Stimulated activated naive CD4-positive, alpha-beta T cell (primary cell): ENCODE results near the gene ZFYVE28.

Experiments used
- DNase-seq, 6 experiments: peaks; one replicate each; lab custom pipeline; 2025; lab: John Stamatoyannopoulos, UW

ZFYVE28 gene

DNA sequence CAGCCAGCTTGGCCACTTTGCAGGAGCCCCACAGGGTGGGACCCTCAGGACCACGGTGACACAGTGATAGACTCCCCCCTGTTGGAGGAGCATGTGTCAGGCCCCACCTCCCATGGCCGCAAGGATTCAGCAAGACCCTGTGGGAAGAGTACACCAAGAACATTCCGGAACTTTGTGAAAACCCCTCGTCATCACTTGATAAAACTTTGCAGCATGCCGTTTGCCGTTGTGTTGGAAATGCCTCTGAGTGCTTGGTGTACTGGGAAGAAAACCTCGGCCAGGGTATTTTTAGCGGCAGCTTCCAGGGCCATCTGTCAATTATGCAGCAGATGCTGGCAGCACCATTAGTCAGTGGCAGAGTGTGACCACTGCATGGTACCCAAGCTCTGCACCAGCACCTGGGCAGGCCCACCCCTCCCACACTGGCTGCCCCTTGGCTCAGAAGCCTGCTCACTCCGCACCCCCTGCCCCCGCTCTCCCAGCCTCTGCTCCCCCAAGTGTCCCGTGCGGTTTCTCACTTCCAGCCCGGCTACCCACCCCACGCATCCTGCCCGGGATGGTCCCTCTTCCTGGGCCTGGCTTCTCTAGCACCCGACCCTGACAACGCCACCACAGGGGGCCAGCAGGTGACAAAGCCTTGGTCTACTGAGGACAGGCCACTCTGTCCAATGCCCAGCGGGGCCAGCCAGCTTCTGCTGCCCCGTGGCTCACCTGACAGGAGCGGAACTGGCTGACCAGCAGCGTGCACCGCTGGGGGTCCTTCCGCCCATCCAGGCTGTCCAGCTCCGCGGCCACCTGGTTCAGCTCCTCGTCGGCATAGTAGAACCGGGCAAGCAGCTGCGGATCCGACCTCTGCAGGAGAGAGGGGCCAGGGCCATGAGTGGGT is 65.0 kb downstream of the ZFYVE28 start:
- DNase-seq, result no peak

GRCh38 chr4:2352729-2353221 is 65.7 kb downstream of the ZFYVE28 start:
- no peak for DNase-seq

DNA sequence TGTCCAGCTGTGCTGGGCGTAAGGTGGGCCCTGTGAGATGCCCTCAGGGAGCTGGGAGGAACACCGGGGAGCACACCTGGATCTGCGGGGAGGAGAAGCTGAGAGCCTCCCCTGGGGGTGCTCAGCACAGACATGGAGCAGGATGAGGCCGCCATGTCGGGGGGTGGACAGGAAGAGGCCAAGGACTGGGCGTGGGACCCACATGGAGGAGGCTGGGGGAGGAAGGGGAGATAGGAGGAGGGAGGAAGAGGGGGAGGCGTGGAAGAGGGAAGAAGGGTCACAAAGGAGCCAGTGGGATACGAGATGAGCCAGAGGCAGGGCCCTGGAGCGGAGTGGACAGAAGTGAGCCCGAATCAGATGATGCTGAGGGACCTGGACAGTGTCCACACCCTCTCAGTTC is 66.3 kb downstream of the ZFYVE28 start:
- DNase-seq, result no peak

- DNase-seq, result no peak
These were observed 67.5 kb downstream of the ZFYVE28 start for GRCh38 chr4:2350982-2351381.

- DNase-seq, result no peak
These were observed 69.7 kb downstream of the ZFYVE28 start for GRCh38 chr4:2348786-2349185.

DNA sequence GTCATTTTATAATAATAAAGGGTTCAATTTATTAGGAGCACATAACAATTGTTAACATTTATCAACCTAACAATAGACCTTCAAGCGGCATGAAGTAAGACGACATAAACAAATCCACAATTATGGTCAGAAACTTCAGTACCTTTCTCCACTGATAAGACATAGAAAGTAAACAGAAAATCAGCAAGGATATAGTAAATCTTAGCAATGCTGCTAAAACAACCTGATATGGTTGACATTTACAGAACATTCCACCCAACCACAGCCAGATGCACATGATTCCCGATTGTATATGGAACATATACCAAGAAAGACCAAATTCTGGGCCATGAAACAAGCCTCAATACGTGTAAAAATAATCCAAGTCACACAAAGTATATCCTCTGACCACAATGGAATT is 71.3 kb downstream of the ZFYVE28 start:
- DNase-seq, result no peak

- no peak for DNase-seq
These were observed 75.0 kb downstream of the ZFYVE28 start for GRCh38 chr4:2343476-2343875.

GRCh38 chr4:2341911-2342652 is 76.4 kb downstream of the ZFYVE28 start:
- DNase-seq, result no peak

DNA sequence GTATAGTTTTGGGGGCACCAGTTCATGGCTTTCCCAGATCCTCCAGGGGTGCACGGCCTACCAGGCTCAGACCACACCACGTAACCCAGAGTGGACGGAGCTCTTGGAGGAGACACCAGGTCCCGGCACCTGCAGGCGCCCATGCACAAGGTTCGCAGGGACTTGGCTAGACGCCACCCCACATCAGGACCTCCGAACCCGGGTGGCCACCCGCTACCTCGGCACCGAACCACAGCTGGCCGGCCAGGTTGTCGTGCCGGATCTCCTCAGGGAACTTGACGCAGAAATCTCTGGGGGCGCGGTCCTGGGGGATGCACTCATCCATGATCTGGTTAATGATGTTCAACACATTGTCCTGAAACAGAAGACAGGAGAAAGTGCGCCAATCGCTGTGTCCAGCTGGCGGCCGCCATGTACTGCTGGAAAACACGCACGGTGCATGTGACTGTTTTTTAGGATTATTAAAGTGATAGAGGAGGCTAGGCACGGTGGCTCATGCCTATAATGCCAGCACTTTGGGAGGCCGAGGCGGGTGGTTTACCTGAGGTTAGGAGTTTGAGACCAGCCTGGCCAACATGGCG is 77.1 kb downstream of the ZFYVE28 start:
- DNase-seq, result no peak

DNA sequence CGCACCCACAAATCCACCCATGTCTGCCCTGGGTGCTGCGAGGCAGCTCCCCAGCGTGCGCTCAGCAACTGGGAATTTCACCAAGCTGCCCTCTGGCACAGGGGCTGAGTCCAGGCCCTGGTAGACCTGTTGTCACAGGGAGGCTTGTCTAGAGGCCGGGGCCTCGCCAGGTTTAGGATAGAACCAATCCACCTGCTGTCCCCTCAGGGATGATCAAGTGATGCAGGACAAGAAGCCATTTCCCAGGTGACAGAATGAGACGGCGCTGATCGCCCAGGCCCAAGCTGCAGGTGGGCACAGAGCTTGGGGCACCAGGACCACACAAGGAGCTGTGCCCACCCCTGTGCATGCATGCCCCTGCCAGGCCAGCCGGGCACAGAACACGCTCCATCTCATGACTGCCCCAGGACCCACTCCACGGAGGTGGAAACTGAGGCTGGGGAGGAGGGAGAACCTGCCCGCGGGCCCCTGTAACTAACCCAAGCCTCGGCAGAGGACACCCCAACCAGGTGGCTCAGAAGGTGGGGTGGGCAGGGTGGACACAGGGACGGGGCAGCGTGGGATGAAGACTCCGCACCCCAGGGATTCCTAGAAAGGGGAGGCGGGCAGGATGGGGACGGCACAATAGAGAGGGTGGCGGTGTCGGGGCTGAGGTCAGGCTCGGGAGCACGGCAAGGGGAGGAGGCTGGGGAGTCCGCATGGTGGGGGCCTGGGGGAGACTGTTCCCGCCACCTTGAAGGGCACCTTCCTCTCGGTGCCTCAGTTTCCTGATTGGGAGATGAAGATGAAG is 78.0 kb downstream of the ZFYVE28 start:
- DNase-seq, result no peak

- DNase-seq, result no peak
These were observed 78.8 kb downstream of the ZFYVE28 start for GRCh38 chr4:2339458-2340271.

GRCh38 chr4:2338754-2339457 is 79.5 kb downstream of the ZFYVE28 start:
- DNase-seq, result no peak

DNA sequence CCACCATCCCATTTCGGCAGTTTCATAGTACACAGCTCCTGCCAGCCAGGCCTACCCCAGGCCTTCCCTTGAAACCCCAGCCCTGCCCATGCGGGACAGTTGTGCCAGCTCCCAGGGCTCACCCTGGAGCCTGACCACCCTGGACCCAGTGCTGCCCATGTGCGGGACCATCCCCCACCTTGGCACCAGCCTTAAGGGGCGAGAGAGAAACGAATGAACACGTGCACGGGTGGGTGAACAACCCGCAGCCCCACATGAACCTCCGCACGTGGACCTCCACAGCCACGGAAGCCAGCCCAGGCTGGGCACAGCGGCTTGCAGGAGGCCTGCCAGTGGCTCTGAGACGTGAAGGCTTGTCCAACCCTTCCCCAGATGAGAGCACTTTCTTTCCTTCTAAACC is 80.5 kb downstream of the ZFYVE28 start:
- no peak for DNase-seq

GRCh38 chr4:2337131-2337723 is 81.2 kb downstream of the ZFYVE28 start:
- no peak for DNase-seq

DNA sequence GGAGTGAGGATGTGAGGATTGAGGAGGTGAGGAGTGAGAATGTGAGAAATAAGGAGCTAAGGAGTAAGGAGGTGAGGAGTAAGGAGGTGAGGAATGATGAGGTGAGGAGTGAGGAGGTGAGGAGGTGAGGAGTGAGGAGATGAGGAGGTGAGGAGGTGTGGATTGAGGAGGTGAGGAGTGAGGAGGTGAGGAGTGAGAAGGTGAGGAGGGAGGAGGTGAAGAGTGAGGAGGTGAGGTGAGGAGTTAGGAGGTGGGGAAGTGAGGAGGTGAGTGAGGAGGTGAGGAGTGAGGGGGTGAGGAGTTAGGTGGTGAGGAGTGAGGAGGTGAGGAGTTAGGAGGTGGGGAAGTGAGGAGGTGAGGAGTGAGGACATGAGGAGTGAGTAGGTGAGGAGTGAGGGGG is 81.8 kb downstream of the ZFYVE28 start:
- DNase-seq, result no peak

DNA sequence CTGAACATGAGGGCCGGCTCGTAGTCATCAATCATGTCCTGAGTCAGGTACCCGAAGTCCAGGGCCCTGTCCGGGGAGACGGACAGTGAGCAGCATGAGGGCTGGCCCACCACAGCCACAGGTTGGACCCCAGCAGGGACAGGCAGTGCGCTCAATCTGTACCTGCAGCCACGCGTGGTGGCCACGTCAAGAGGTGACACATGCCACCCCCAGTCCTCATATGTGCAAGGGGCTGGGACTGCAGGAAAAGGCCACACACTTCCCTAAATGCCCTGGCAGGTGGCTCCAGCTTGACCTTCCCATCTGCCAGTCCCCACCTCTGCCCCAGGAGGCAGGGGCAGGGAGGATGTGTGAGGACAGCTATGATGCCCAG is 82.7 kb downstream of the ZFYVE28 start:
- no peak for DNase-seq

DNA sequence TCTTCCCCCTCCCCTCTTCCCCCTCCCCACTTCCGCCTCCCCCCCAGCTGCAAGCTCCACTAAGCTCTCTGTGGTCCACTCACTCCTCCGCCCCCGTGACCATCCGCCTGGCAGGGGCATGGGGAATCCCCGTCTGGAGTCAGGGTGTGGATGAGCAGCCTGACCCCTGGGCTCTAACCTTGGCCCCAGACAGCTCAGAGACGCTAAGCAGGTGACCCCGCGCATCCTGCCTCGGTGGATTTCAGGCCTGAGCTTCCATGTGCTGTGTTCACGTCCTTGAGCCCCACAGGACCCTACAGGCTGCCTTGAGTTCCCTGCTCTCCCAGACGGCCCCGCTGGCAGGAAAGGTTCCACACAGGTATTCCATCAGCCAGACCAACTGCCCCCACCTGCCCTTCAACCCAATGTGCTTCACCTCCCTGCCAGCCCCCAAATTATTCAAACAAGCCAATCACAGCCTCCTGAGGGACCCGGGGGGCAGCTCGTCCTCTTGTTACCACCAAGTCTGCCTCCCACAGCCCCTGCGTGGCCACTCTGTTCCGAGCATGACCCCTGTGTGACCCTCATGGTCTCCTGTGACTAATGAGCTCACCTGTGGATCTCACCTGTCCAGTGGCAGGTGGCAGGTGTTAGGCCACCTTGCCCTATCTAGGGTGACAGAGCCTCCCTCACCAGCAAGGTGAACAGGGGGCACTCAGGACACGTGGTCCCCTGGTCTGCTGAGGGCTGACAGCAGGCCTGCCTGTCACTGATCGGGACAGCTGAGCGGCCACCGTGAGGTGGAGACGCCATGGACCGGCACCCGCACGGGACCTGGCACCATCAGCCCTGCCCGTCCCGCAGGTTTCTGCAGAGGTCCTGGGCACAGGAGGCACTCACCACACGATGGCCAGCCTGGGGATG is 83.4 kb downstream of the ZFYVE28 start:
- DNase-seq, result no peak

DNA sequence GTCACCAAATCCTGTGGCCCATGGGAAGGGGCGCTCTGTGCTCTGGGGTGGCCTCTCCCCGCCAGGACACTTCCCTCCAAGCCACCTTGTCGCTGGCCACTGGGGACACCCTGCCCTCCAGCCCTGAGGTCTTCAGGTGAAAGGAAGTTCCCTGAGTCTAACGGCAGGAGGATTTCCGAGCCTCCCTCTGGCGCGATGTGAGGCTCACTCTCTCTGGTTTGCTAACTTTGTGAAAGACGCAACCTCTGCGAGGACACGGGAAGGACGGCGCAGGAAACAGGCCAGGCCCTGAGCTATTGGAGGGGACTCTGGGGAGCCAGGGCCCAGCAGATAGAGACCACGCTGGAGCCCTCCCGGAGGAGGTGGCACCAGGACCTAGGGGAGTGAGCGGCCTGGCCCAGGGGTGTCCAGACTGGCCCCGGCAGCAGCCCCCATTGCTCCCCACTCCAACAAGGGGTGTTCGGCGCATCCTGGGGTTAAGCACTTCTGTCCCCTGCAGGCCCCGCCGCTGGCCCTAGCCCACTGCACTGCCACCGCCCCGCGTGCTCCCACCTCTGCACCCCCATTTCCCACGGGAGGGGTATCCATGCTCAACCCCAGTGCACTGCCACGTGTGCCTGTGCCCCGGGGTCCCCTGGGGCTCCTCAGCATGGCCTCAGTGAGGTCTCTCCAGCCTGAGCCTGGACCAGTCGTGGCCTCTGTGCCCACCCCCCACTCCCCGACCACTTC is 84.4 kb downstream of the ZFYVE28 start:
- no peak for DNase-seq
